ENCODE measurements around the gene SNRNP40. TPM values are rescaled to one million over a fixed set of nuclear protein-coding genes. Genes with fewer than 3 reads are reported as not detected.

SNRNP40 gene
- total and polyA plus RNA-seq, 2 donors (not counting 3 experiments of a cell fraction or from before 2014, with no cell fraction given) = 66.3 to 78.1 TPM

GRCh38 chr1:31234123-31234708 is 62.4 kb downstream of the SNRNP40 start:
- dilution Hi-C loops (cut with MboI; ENCODE audit: extremely low pct_ligation_motif_present, low sequenced_read_pairs) = no loop called here
- ChIA-PET POLR2A (no interaction called here), CTCF (no interaction called here)
- H3K9me1 ChIP-seq (replicated peaks; ENCODE audit: control insufficient read depth, extremely low read depth, insufficient read depth, low read length) = no peaks in the 10 kb centered on the region
- no peak overlapping the region for H3K4me3 ChIP-seq (replicated peaks in 1 of 3; ENCODE audit: insufficient read depth in 1 of 3, low read depth in 1 of 3, low read length in 3 of 3)
- no peaks in the 10 kb centered on the region for H3K9me3 ChIP-seq (replicated peaks; ENCODE audit: control insufficient read depth, insufficient read depth, low read length)
- H2AFZ ChIP-seq (ENCODE audit: low read depth, low read length) = no peak overlapping the region
- no peak for FAIRE-seq
- no peak overlapping the region for H3K27ac ChIP-seq (ENCODE audit: insufficient read depth, low read depth, low read length)
- intact Hi-C loops (cut with micrococcal nuclease) = no loop called here
- H3K4me2 ChIP-seq (ENCODE audit: insufficient read depth, low read length) = no peak overlapping the region
- H3K9ac ChIP-seq (replicated peaks; ENCODE audit: extremely low read depth, insufficient read depth, low read length) = no peak overlapping the region
- TF ChIP-seq MYC (IDR thresholded peaks at IDR 0.05; ENCODE audit: low read depth, low read length) (no peak), JUN (IDR thresholded peaks at IDR 0.05; ENCODE audit: borderline replicate concordance, insufficient read depth, insufficient read length, low read depth) (no peak), POLR2AphosphoS5 (IDR thresholded peaks at IDR 0.05; ENCODE audit: insufficient read depth, low read depth, low read length) (no peak), EZH2 (IDR thresholded peaks at IDR 0.05; ENCODE audit: borderline replicate concordance, low read depth, low read length, severe bottlenecking) (no peak), POLR2A (IDR thresholded peaks at IDR 0.05; ENCODE audit: low read depth, low read length) (no peak), CTCF (IDR thresholded peaks at IDR 0.05; ENCODE audit: extremely low read depth in 1 of 2, insufficient read depth in 1 of 2, low read depth in 1 of 2, low read length in 2 of 2) (no peak), FOS (IDR thresholded peaks at IDR 0.05; ENCODE audit: borderline replicate concordance, insufficient read depth, low read length) (no peak), GATA2 (IDR thresholded peaks at IDR 0.05; ENCODE audit: insufficient read depth, insufficient read length, low read depth, low read length) (no peak), MAX (IDR thresholded peaks at IDR 0.05; ENCODE audit: insufficient read depth, insufficient read length) (no peak)
- no TSS peak for BruUV-seq (replicated peaks)
- H3K79me2 ChIP-seq (ENCODE audit: control insufficient read depth, insufficient read depth, low read length) = no peaks in the 10 kb centered on the region
- DNase-seq (ENCODE audit: low read depth, low spot score) = no peak
- H3K4me1 ChIP-seq (ENCODE audit: control insufficient read depth, extremely low read depth, insufficient read depth, low read length) = peaks cover 2% of the 10 kb centered on the region
- H4K20me1 ChIP-seq (replicated peaks; ENCODE audit: control insufficient read depth, extremely low read depth, insufficient read depth, low read length) = no peaks in the 10 kb centered on the region
- H3K27me3 ChIP-seq (ENCODE audit: control insufficient read depth in 2 of 2, insufficient read depth in 2 of 2, low read length in 2 of 2) = peaks cover 26 to 34% of the 10 kb centered on the region in 2 experiments
- H3K36me3 ChIP-seq (ENCODE audit: control insufficient read depth in 2 of 2, extremely low read depth in 1 of 2, insufficient read depth in 2 of 2, low read length in 2 of 2) = no peaks in the 10 kb centered on the region
